Type B pancreatic cell (in vitro differentiated cells): Measurements from ENCODE around the gene MUC4. TPM values are rescaled to one million over a fixed set of nuclear protein-coding genes. Genes with fewer than 3 reads are reported as not detected.
"Not testable (repeated sequence)": the region's sequence is repeated elsewhere in the genome, so short reads cannot be mapped to it uniquely, and the experiment has no call there.

Experiments used
- DNase-seq: peaks from one replicate; pipeline ENCODE4 v3.0.0; 2021; ENCODE audit warnings: mixed read lengths; ENCODE audit not compliant: unreplicated experiment; ENCODE audit errors: extremely low spot score
- H3K27ac Mint-ChIP-seq: 2 replicates; pipeline ENCODE4 v1.8.0; 2021; ENCODE audit warnings: mild to moderate bottlenecking, mixed read lengths
- H3K27me3 Mint-ChIP-seq: 2 replicates; pipeline ENCODE4 v1.8.0; 2021; ENCODE audit warnings: mixed read lengths
- H3K36me3 Mint-ChIP-seq: 2 replicates; pipeline ENCODE4 v1.8.0; 2021; ENCODE audit warnings: mixed read lengths
- H3K4me1 Mint-ChIP-seq: one replicate; pipeline ENCODE4 v1.8.0; 2021; ENCODE audit warnings: mixed read lengths; ENCODE audit not compliant: unreplicated experiment
- H3K4me3 Mint-ChIP-seq: 2 replicates; pipeline ENCODE4 v1.8.0; 2021; ENCODE audit warnings: mild to moderate bottlenecking, mixed read lengths
- H3K9me3 Mint-ChIP-seq: 2 replicates; pipeline ENCODE4 v1.8.0; 2021; ENCODE audit warnings: mixed read lengths
- total RNA-seq: library from RNA; stranded (reverse); gene quantifications from 2 replicates; pipeline ENCODE4 v1.2.1, GENCODE V29; 2021; ENCODE audit warnings: low replicate concordance
- TF ChIP-seq, protein P1 (sequence below): fragments of 200-600 bp; sonication (generic); conservative IDR thresholded peaks from 2 replicates; pipeline ENCODE4 v1.5.0; 2021; ENCODE audit warnings: antibody characterized with exemption, mild to moderate bottlenecking

Gene MUC4
- total RNA-seq, 1 donor from 2014 or later, result 2.4 TPM

DNA sequence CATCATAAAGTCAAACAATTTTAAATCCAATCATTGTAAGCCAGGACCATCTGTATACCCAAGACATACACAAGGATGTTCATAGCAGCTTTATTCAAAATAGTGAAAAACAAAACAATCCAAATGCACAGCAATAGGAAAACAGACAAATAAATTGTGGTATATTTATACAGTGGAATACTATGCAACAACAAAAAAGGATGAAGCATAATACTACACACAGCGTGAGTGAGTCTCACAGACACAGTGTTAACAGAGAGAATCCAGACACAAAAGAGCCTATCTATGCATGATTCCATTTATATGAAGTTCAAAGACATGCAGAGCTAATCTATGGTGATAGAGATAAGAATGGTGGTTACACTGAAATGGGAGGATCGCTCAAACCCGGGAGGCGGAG lies 96.6 kb downstream of the MUC4 start:
- TF ChIP-seq, protein P1, sequence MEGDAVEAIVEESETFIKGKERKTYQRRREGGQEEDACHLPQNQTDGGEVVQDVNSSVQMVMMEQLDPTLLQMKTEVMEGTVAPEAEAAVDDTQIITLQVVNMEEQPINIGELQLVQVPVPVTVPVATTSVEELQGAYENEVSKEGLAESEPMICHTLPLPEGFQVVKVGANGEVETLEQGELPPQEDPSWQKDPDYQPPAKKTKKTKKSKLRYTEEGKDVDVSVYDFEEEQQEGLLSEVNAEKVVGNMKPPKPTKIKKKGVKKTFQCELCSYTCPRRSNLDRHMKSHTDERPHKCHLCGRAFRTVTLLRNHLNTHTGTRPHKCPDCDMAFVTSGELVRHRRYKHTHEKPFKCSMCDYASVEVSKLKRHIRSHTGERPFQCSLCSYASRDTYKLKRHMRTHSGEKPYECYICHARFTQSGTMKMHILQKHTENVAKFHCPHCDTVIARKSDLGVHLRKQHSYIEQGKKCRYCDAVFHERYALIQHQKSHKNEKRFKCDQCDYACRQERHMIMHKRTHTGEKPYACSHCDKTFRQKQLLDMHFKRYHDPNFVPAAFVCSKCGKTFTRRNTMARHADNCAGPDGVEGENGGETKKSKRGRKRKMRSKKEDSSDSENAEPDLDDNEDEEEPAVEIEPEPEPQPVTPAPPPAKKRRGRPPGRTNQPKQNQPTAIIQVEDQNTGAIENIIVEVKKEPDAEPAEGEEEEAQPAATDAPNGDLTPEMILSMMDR, result no peak
- DNase-seq, result no peak
- no peaks in the 10 kb centered on the region for H3K27me3 Mint-ChIP-seq
- H3K4me3 Mint-ChIP-seq, result no peak overlapping the region
- no peak overlapping the region for H3K27ac Mint-ChIP-seq
- H3K9me3 Mint-ChIP-seq, result peaks cover 11% of the 10 kb centered on the region
- peaks cover 16% of the 10 kb centered on the region for H3K4me1 Mint-ChIP-seq
- H3K36me3 Mint-ChIP-seq, result peaks cover 20% of the 10 kb centered on the region

DNA sequence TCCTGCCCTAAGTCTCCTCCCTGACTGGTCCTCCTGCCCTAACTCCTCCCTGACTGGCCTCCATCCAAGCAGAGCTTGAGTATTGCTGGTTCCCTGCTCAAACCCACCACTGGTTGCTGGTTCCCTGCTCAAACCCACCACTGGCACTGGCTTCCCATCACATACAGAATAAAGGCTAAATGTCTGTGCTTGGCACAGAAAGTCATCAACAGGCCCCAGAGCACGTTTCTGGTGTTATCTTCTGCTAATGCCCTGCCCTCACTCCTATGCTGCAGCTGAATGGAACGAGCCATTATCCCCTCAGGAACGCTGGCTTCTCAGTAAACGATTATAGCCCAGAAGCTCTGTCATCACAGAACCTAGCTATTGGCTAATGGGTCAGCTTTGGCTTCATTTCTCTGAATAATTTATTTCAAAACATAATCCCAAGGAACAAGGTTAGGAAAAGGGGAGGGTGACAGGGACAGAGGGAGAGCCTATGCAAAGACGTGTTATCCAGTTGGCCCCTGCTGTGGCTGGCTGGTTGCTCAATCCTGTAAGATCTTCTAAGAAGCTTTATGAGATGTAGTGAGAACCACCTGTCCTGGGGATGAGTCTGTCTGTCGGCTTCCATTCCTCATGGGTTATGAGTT lies 97.2 kb downstream of the MUC4 start:
- Mint-ChIP-seq H3K27me3 (no peaks in the 10 kb centered on the region), H3K4me3 (no peak overlapping the region), H3K36me3 (peaks cover 25% of the 10 kb centered on the region), H3K27ac (peak overlapping the region; percentile 19), H3K9me3 (peaks cover 11% of the 10 kb centered on the region), H3K4me1 (peaks cover 12% of the 10 kb centered on the region)
- DNase-seq, result no peak
- TF ChIP-seq, protein P1, result no peak

DNA sequence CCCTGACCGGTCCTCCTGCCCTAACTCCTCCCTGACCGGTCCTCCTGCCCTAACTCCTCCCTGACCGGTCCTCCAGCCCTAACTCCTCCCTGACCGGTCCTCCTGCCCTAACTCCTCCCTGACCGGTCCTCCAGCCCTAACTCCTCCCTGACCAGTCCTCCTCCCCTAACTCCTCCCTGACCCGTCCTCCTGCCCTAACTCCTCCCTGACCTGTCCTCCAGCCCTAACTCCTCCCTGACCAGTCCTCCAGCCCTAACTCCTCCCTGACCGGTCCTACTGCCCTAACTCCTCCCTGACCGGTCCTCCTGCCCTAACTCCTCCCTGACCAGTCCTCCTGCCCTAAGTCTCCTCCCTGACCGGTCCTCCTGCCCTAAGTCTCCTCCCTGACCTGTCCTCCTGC lies 98.6 kb downstream of the MUC4 start:
- H3K4me1 Mint-ChIP-seq, H3K27me3 Mint-ChIP-seq, DNase-seq, H3K27ac Mint-ChIP-seq, H3K4me3 Mint-ChIP-seq: not testable (repeated sequence)
- Mint-ChIP-seq H3K36me3 (peaks cover 29% of the 10 kb centered on the region), H3K9me3 (peaks cover 11% of the 10 kb centered on the region)

DNA sequence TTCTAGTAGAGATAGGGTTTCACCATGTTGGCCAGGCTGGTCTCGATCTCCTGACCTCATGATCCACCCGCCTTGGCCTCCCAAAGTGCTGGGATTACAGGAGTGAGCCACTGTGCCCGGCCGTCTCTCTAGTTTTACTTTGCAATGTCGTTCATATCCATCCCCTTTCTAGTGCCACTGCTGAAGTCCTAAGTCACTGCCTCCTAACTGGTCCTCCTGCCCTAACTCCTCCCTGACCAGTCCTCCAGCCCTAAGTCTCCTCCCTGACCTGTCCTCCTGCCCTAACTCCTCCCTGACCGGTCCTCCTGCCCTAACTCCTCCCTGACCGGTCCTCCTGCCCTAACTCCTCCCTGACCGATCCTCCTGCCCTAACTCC lies 99.2 kb downstream of the MUC4 start:
- H3K4me3 Mint-ChIP-seq, H3K27ac Mint-ChIP-seq, H3K27me3 Mint-ChIP-seq, DNase-seq, H3K4me1 Mint-ChIP-seq: not testable (repeated sequence)
- Mint-ChIP-seq H3K36me3 (peaks cover 29% of the 10 kb centered on the region), H3K9me3 (peaks cover 11% of the 10 kb centered on the region)

DNA sequence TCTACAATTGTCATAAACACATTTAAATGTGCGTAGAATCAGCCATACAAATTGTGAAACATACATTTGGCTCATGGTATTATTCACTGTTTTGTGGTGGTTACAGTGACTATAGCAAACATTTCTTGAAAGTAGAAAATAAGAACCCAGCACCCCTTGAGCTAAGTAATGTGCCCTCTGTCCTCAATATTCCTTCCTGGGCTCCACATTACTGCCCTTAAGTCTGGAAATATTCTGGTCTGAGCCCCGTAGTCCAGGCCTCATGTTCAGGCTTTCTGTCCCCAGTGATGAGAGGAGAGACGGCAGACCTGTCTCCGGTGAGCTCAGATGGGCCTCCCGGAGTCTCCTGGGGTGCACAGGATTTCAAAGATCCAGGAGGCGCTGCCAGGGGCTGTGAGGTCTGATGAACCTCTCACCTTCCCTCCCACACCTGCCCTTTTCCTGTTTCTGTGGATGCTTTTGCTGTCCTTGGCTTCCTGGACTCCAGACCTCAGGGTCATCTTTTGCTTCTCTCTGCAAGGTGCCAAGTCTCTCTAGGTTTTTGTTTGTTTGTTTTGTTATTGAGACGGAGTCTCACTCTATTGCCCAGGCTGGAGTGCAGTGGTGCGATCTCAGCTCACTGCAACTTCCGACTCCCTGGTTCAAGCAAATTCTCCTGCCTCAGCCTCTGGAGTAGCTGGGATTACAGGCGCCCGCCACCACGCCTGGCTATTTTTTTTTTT lies 99.8 kb downstream of the MUC4 start:
- H3K9me3 Mint-ChIP-seq, result peaks cover 11% of the 10 kb centered on the region
- H3K4me3 Mint-ChIP-seq, result no peak overlapping the region
- peaks cover 29% of the 10 kb centered on the region for H3K36me3 Mint-ChIP-seq
- H3K4me1 Mint-ChIP-seq, result peaks cover 4% of the 10 kb centered on the region
- DNase-seq, result no peak
- TF ChIP-seq, protein P1, result no peak
- H3K27ac Mint-ChIP-seq, result no peak overlapping the region
- no peaks in the 10 kb centered on the region for H3K27me3 Mint-ChIP-seq

DNA sequence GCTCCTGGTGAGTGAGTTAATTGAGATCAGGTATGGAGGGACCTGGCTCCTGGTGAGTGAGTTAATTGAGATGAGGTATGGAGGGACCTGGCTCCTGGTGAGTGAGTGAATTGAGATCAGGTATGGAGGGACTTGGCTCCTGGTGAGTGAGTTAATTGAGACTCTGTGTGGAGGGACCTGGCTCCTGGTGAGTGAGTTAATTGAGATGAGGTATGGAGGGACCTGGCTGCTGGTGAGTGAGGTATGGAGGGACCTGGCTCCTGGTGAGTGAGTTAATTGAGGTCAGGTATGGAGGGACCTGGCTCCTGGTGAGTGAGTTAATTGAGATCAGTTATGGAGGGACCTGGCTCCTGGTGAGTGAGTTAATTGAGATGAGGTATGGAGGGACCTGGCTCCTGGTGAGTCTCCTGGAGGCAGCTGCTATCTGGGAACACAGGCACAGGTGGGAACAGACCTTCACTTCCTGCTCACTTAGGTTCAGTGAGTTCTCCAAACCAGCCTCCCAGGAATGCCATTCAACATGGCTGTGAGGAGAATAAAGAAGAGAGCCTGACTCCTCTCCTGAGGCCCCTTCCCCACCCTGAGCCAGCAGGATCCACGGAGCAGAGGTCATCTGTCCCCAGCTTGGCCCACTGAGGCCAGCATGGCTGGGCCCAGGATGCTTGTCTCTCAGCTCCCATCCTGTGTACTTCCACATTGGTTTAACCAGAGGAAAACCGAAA lies 100.5 kb downstream of the MUC4 start:
- Mint-ChIP-seq H3K9me3 (peaks cover 11% of the 10 kb centered on the region), H3K36me3 (peaks cover 32% of the 10 kb centered on the region)
- H3K27ac Mint-ChIP-seq, H3K4me3 Mint-ChIP-seq, H3K4me1 Mint-ChIP-seq, DNase-seq, H3K27me3 Mint-ChIP-seq: not testable (repeated sequence)

DNA sequence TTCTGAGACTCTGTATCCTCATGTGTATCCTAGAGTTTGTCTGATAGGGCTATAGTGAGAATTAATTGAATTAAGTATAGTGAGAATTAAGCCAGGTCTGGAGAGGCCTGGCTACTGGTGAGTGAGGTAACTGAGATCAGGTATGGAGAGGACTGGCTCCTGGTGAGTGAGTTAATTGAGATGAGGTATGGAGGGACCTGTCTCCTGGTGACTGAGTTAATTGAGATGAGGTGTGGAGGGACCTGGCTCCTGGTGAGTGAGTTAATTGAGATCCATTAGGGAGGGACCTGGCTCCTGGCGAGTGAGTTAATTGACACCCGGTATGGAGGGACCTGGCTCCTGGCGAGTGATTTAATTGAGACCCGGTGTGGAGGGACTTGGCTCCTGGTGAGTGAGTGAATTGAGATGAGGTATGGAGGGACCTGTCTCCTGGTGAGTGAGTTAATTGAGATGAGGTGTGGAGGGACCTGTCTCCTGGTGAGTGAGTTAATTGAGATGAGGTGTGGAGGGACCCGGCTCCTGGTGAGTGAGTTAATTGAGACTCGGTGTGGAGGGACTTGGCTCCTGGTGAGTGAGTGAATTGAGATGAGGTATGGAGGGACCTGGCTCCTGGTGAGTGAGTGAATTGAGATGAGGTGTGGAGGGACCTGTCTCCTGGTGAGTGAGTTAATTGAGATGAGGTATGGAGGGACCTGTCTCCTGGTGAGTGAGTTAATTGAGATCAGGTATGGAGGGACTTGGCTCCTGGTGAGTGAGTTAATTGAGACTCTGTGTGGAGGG lies 101.4 kb downstream of the MUC4 start:
- H3K4me3 Mint-ChIP-seq, DNase-seq, H3K27me3 Mint-ChIP-seq, H3K4me1 Mint-ChIP-seq, H3K27ac Mint-ChIP-seq: not testable (repeated sequence)
- H3K9me3 Mint-ChIP-seq, result peaks cover 11% of the 10 kb centered on the region
- peaks cover 30% of the 10 kb centered on the region for H3K36me3 Mint-ChIP-seq
